IMR-90 (cell line): ENCODE measurements around the gene ZBTB39. TPM values are rescaled to one million over a fixed set of nuclear protein-coding genes. Genes with fewer than 3 reads are reported as not detected.

Experiments
- ATAC-seq: fragments of 200-7000 bp; cut with Tn5 transposase; 2 replicates; pipeline ENCODE4 v1.9.1; 2020; ENCODE audit warnings: low read depth, mild to moderate bottlenecking, moderate library complexity
- BruUV-seq: library from RNA; stranded (reverse); fragments of 400-500 nt; replicated peaks from 2 replicates; lab custom pipeline; 2021; lab: Mats Ljungman, UMichigan
- CTCF ChIA-PET: fragments of 300-600 bp; formaldehyde crosslinking; extraction: SDS; loops from one replicate; lab custom pipeline; 2021; ENCODE audit warnings: antibody characterized with exemption; lab: Yijun Ruan, JAX
- POLR2A ChIA-PET: fragments of 300-600 bp; sonication (Branson Sonifier 250); formaldehyde crosslinking; loops from one replicate; lab custom pipeline; 2022; ENCODE audit warnings: antibody characterized with exemption; ENCODE audit not compliant: unreplicated experiment; lab: Charles Lee
- DNase-seq: peaks from one replicate; pipeline ENCODE4 v3.0.0; 2013
- H2AFZ ChIP-seq: replicated peaks from 2 replicates; pipeline ENCODE3; 2013; ENCODE audit warnings: low read length, mild to moderate bottlenecking; ENCODE audit not compliant: poor library complexity
- H2AK5ac ChIP-seq: 2 replicates; pipeline ENCODE4 v1.6.1; 2013; ENCODE audit warnings: low read depth, low read length, inconsistent platforms
- H2AK9ac ChIP-seq: replicated peaks from 2 replicates; pipeline ENCODE3; 2013; ENCODE audit warnings: mild to moderate bottlenecking, low read depth, low read length, moderate library complexity; ENCODE audit not compliant: poor library complexity
- H2BK120ac ChIP-seq: 2 replicates; pipeline ENCODE4 v1.6.1; 2013; ENCODE audit warnings: low read depth, low read length, inconsistent platforms
- H2BK15ac ChIP-seq: 3 replicates; pipeline ENCODE4 v1.6.1; 2013; ENCODE audit warnings: low read depth, low read length, inconsistent platforms
- H2BK20ac ChIP-seq: 2 replicates; pipeline ENCODE4 v1.6.1; 2013; ENCODE audit warnings: low read depth, mild to moderate bottlenecking, inconsistent platforms, low read length, moderate library complexity
- H2BK5ac ChIP-seq: 2 replicates; pipeline ENCODE4 v1.6.1; 2013; ENCODE audit warnings: mild to moderate bottlenecking, low read depth, low read length, inconsistent platforms; ENCODE audit not compliant: poor library complexity, severe bottlenecking
- H3K14ac ChIP-seq: replicated peaks from 2 replicates; pipeline ENCODE4 v1.6.1; 2013; ENCODE audit warnings: low read depth, low read length, inconsistent platforms
- H3K18ac ChIP-seq: 2 replicates; pipeline ENCODE4 v1.6.1; 2013; ENCODE audit warnings: low read depth, low read length, control low read depth
- H3K23ac ChIP-seq: 2 replicates; pipeline ENCODE4 v1.6.1; 2013; ENCODE audit warnings: low read depth, low read length, inconsistent platforms
- H3K27ac ChIP-seq: 2 replicates; pipeline ENCODE4 v1.5.1; 2013; ENCODE audit warnings: mild to moderate bottlenecking, control low read depth, low read length; ENCODE audit not compliant: insufficient read depth
- H3K27me3 ChIP-seq: 2 replicates; pipeline ENCODE4 v1.6.1; 2013; ENCODE audit warnings: low read length; ENCODE audit not compliant: control insufficient read depth, insufficient read depth
- H3K36me3 ChIP-seq: 2 replicates; pipeline ENCODE4 v1.6.1; 2013; ENCODE audit warnings: low read length, mixed read lengths; ENCODE audit not compliant: control insufficient read depth, insufficient read depth
- H3K4ac ChIP-seq: 2 replicates; pipeline ENCODE4 v1.6.1; 2013; ENCODE audit warnings: low read depth, low read length, inconsistent platforms
- H3K4me1 ChIP-seq: 2 replicates; pipeline ENCODE4 v1.6.1; 2013; ENCODE audit warnings: low read length, mixed read lengths; ENCODE audit not compliant: control insufficient read depth, insufficient read depth
- H3K4me2 ChIP-seq: 2 replicates; pipeline ENCODE4 v1.6.1; 2013; ENCODE audit warnings: low read depth, mild to moderate bottlenecking, control low read depth, low read length, moderate library complexity
- H3K4me3 ChIP-seq: 2 replicates; pipeline ENCODE4 v1.5.1; 2013; ENCODE audit warnings: low read depth, mild to moderate bottlenecking, control low read depth, low read length, moderate library complexity; ENCODE audit not compliant: insufficient read depth
- H3K56ac ChIP-seq: 2 replicates; pipeline ENCODE4 v1.6.1; 2013; ENCODE audit warnings: low read length, inconsistent platforms; ENCODE audit not compliant: insufficient read depth; ENCODE audit errors: extremely low read depth
- H3K79me1 ChIP-seq, 2 experiments: 2 replicates each; pipeline ENCODE4 v1.6.1; 2013; ENCODE audit warnings: low read length in 2 of 2, inconsistent platforms in 1 of 2, low read depth in 1 of 2
- H3K9ac ChIP-seq: 2 replicates; pipeline ENCODE4 v1.6.1; 2013; ENCODE audit warnings: low read depth, low read length, control low read depth
- H3K9me1 ChIP-seq: 2 replicates; pipeline ENCODE4 v1.6.1; 2013; ENCODE audit warnings: low read length, inconsistent platforms; ENCODE audit not compliant: insufficient read depth
- H3K9me3 ChIP-seq: 2 replicates; pipeline ENCODE4 v1.6.1; 2013; ENCODE audit warnings: low read length; ENCODE audit not compliant: control insufficient read depth, insufficient read depth
- H4K20me1 ChIP-seq: 2 replicates; pipeline ENCODE4 v1.6.1; 2013; ENCODE audit warnings: low read length, inconsistent platforms; ENCODE audit not compliant: insufficient read depth
- H4K5ac ChIP-seq: 2 replicates; pipeline ENCODE4 v1.6.1; 2013; ENCODE audit warnings: mild to moderate bottlenecking, low read depth, low read length, control low read depth
- H4K8ac ChIP-seq, 2 experiments: 2 replicates each; pipeline ENCODE4 v1.6.1; 2013; ENCODE audit warnings: low read depth in 2 of 2, low read length in 2 of 2, control low read depth in 1 of 2, inconsistent platforms in 1 of 2
- H4K91ac ChIP-seq: 2 replicates; pipeline ENCODE4 v1.6.1; 2013; ENCODE audit warnings: low read depth, low read length, inconsistent platforms; ENCODE audit not compliant: insufficient read depth
- BHLHE40 ChIP-seq: fragments of 150-350 bp; IDR thresholded peaks from 2 replicates; pipeline ENCODE4 v1.6.1; 2016; ENCODE audit warnings: mild to moderate bottlenecking, low read depth, low read length
- CEBPB ChIP-seq: IDR thresholded peaks from 2 replicates; pipeline ENCODE4 v1.6.1; 2012; ENCODE audit warnings: low read depth, low read length, improper control_type of control experiment
- CHD1 ChIP-seq: IDR thresholded peaks from 2 replicates; pipeline ENCODE4 v1.6.1; 2012; ENCODE audit warnings: low read depth, low read length, improper control_type of control experiment
- ELK1 ChIP-seq: fragments of 150-350 bp; IDR thresholded peaks from 2 replicates; pipeline ENCODE4 v1.6.1; 2016; ENCODE audit warnings: low read depth, mild to moderate bottlenecking, low read length, moderate library complexity, borderline replicate concordance
- FOS ChIP-seq: fragments of 150-350 bp; IDR thresholded peaks from 2 replicates; pipeline ENCODE4 v1.6.1; 2016; ENCODE audit warnings: low read depth, low read length
- MAFK ChIP-seq: IDR thresholded peaks from 2 replicates; pipeline ENCODE4 v1.6.1; 2012; ENCODE audit warnings: low read depth, low read length, improper control_type of control experiment
- MAZ ChIP-seq: IDR thresholded peaks from 2 replicates; pipeline ENCODE4 v1.6.1; 2012; ENCODE audit warnings: low read depth, mild to moderate bottlenecking, low read length, improper control_type of control experiment, moderate library complexity, borderline replicate concordance
- MXI1 ChIP-seq: IDR thresholded peaks from 2 replicates; pipeline ENCODE4 v1.6.1; 2012; ENCODE audit warnings: low read depth, mild to moderate bottlenecking, low read length, moderate library complexity, borderline replicate concordance
- NFE2L2 ChIP-seq: fragments of 150-350 bp; IDR thresholded peaks from 2 replicates; pipeline ENCODE4 v1.6.1; 2016; ENCODE audit warnings: low read depth, mild to moderate bottlenecking, low read length
- POLR2A ChIP-seq: IDR thresholded peaks from 2 replicates; pipeline ENCODE4 v1.6.1; 2012; ENCODE audit warnings: mild to moderate bottlenecking, low read depth, low read length
- RAD21 ChIP-seq: IDR thresholded peaks from 2 replicates; pipeline ENCODE4 v1.6.1; 2012; ENCODE audit warnings: low read length, improper control_type of control experiment
- RCOR1 ChIP-seq: IDR thresholded peaks from 2 replicates; pipeline ENCODE4 v1.6.1; 2012; ENCODE audit warnings: mild to moderate bottlenecking, low read length, improper control_type of control experiment; ENCODE audit not compliant: insufficient replicate concordance
- RFX5 ChIP-seq: IDR thresholded peaks from 2 replicates; pipeline ENCODE4 v1.8.0; 2012; ENCODE audit warnings: low read depth, mild to moderate bottlenecking, low read length, moderate library complexity
- SMC3 ChIP-seq: fragments of 150-350 bp; IDR thresholded peaks from 2 replicates; pipeline ENCODE4 v1.6.1; 2016; ENCODE audit warnings: low read depth, mild to moderate bottlenecking, antibody characterized with exemption, low read length, moderate library complexity
- WGBS, 2 experiments: methylation state at CpG; one replicate each; pipeline versions ENCODE4 v1.1.5 to v1.1.7; 2013; ENCODE audit warnings: missing lambda C conversion rate in 2 of 2; ENCODE audit not compliant: insufficient read length in 1 of 2; ENCODE audit errors: extremely low coverage in 2 of 2; 5-methylcytosine and 5-hydroxymethylcytosine counted together
- dilution Hi-C: fragments of 300-500 bp; cut with HindIII; formaldehyde crosslinking; loops from one replicate; pipeline ENCODE4 v1.14.3; 2018; ENCODE audit warnings: low sequenced_read_pairs; ENCODE audit not compliant: unreplicated experiment
- in situ Hi-C: fragments of 300-500 bp; cut with MboI; formaldehyde crosslinking; loops from 3 replicates; pipeline ENCODE4 v1.14.3; 2019; ENCODE audit warnings: low sequenced_read_pairs, inconsistent platforms, mixed read lengths
- intact Hi-C: fragments of 100-400 bp; cut with micrococcal nuclease; formaldehyde crosslinking; loops from 2 replicates; pipeline ENCODE4 v1.10.0; 2022
- polyA plus RNA-seq, 3 experiments: library from polyadenylated mRNA; depleted of rRNA; stranded (reverse); fragments of >200 nt; gene quantifications; 2 replicates each; pipeline ENCODE4 v1.2.3, GENCODE V29; 2012; ENCODE audit warnings: low replicate concordance in 1 of 3
- total RNA-seq: library from RNA; depleted of rRNA; stranded (reverse); fragments of >200 nt; gene quantifications from 2 replicates; pipeline ENCODE4 v1.2.3, GENCODE V29; 2012
- TF ChIP-seq, protein P1 (sequence below): conservative IDR thresholded peaks from 2 replicates; pipeline ENCODE4 v1.5.1; 2012; ENCODE audit warnings: mild to moderate bottlenecking, low read depth, low read length, improper control_type of control experiment

Gene ZBTB39
- total and polyA plus RNA-seq, 2 of the 4 experiments (the other 2 are of a cell fraction): 4.0 to 5.2 TPM

DNA sequence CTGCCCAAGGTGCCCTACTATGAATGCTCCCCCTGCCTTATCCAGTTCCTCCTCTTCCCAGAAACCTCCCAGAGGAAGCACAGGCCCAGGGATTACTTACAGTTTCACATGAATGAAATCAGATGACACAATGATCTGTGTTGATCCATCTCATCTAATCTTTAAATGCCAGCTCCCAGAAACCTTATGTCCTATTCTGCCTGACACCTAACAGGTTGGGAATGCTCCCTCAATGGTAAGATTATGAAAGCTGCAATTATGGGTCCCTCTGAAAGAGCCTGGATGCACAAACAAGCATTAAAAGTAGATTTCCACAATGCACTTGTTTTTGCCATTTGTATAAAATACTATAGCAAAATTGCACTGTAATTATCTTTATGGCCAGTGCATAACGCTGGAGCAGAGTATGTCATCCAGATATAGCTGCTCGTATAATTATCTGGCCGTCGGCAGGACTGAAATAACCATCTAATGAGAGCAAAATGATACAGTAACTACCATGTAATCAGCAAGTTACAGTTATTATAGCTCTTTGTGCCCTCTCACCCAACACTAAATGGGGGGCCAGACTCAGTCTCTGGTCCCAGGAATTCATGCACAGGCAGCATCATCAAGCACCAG is 4.4 kb upstream of the ZBTB39 start:
- Histone ChIP-seq H3K14ac (no peak overlapping the region), H2BK20ac (no peak overlapping the region), H2BK15ac (no peak overlapping the region), H3K23ac (no peak overlapping the region), H3K9me1 (no peaks in the 10 kb centered on the region), H3K4me1 (peaks cover 6% of the 10 kb centered on the region), H4K8ac (no peak overlapping the region), H4K5ac (no peak overlapping the region), H3K27me3 (peaks cover 33% of the 10 kb centered on the region), H3K4me2 (no peak overlapping the region), H3K4ac (no peak overlapping the region), H3K56ac (no peak overlapping the region), H2AK9ac (no peak overlapping the region), H2AK5ac (peak overlapping the region; percentile 2; the same call in 1 of the 2 replicates), H2BK5ac (no peak overlapping the region), H3K9me3 (no peaks in the 10 kb centered on the region), H3K27ac (no peak overlapping the region), H3K79me1 (peaks cover 3 to 9% of the 10 kb centered on the region in 2 experiments), H2BK120ac (no peak overlapping the region), H3K36me3 (no peaks in the 10 kb centered on the region), H4K91ac (no peak overlapping the region), H2AFZ (no peak overlapping the region), H3K9ac (no peak overlapping the region), H3K4me3 (no peak overlapping the region), H3K18ac (no peak overlapping the region), H4K20me1 (no peaks in the 10 kb centered on the region)
- dilution Hi-C loops: no loop called here
- intact Hi-C loops: no loop called here
- in situ Hi-C loops: no loop called here
- ChIA-PET CTCF (interaction anchor here (0.6 to 0.9 kb wide), 2 partner anchors 50 to 51 kb away, joined by 3 read pairs; no protein-coding TSS in a partner anchor), POLR2A (no interaction called here)
- 100% methylated on average over 4 of the region's 4 CpGs; no CpG with 5 or more reads in 1 of the 2 experiments for WGBS, 2 experiments
- DNase-seq: no peak
- TF ChIP-seq POLR2A: no peak
- no peak for TF ChIP-seq ELK1
- TF ChIP-seq BHLHE40: no peak
- no peak for TF ChIP-seq CHD1
- TF ChIP-seq MAZ: no peak
- no peak for TF ChIP-seq MXI1
- TF ChIP-seq RAD21: no peak
- no peak for TF ChIP-seq RCOR1
- no peak for TF ChIP-seq MAFK
- TF ChIP-seq NFE2L2: no peak
- TF ChIP-seq SMC3: no peak
- no peak for TF ChIP-seq FOS
- no peak for TF ChIP-seq CEBPB
- no peak for TF ChIP-seq RFX5
- TF ChIP-seq, protein P1, sequence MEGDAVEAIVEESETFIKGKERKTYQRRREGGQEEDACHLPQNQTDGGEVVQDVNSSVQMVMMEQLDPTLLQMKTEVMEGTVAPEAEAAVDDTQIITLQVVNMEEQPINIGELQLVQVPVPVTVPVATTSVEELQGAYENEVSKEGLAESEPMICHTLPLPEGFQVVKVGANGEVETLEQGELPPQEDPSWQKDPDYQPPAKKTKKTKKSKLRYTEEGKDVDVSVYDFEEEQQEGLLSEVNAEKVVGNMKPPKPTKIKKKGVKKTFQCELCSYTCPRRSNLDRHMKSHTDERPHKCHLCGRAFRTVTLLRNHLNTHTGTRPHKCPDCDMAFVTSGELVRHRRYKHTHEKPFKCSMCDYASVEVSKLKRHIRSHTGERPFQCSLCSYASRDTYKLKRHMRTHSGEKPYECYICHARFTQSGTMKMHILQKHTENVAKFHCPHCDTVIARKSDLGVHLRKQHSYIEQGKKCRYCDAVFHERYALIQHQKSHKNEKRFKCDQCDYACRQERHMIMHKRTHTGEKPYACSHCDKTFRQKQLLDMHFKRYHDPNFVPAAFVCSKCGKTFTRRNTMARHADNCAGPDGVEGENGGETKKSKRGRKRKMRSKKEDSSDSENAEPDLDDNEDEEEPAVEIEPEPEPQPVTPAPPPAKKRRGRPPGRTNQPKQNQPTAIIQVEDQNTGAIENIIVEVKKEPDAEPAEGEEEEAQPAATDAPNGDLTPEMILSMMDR: no peak
- no peak for ATAC-seq
- BruUV-seq: no TSS peak
